HG03575 (cell line): Measurements from ENCODE around the gene ETNPPL.

ENCODE experiments used
- ATAC-seq: cut with Tn5 transposase; IDR thresholded peaks from one replicate; pipeline ENCODE4 v1.9.1; 2021; ENCODE audit not compliant: unreplicated experiment, insufficient number of reproducible peaks, low FRiP score; ENCODE audit errors: extremely low read depth

The ETNPPL gene

DNA sequence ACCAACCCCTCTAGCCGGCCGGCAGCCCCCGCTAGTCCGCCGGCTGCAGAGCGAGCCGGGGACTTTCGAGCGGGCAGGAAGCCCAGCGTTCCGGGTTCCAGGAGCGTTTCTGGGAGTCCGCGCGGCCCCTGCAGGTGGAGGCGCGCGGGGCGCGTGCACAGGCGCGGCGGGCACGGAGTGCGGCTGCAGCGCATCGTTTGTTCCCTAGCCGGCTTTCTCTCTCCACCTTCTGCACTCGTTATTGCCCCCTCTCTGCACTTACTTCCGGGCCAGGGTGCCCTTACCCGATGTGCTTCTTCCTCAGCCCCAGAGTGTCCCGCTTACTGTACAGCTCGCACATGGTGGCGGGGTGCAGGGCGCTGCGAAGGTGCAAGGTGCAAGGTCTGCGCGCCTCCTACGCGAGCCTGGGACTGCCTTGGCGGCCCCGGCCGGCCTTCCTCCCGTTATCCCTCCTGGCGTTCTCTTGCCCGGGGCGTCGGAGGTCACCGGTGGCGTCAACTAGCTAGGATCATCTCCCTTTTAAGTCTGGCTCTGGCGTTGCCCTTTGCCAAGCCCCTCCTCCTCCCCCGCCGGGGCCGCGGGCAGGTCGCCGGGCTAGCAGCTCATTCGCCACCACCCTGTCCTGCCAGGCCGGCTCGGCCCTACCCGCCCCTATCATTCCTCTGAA lies at the start of gene ETNPPL:
ETNPPL (minus strand) TSS at position 495 of the 667 bp plus-strand sequence; CDS start at position 340, 155 bp downstream.
- no peak for ATAC-seq

DNA sequence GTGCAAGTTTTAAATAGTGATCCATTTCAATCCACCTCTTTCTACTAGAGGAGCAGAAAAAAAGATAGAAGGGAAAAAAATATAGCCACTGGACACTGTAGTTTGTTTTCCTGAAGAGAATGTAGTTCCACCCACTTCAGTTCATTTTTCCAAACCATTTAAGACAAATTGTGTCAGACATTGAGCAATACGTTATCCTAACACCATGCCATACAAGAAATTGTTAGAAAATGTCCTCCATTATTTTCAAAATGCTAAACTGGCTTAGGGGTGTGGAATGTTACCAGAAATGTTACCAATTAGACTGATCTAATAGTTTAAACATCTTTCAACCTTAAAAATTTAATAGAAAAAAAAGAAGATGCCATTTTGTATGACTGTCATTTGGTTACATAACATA lies 48.6 kb upstream of the ETNPPL start:
- ATAC-seq = no peak

DNA sequence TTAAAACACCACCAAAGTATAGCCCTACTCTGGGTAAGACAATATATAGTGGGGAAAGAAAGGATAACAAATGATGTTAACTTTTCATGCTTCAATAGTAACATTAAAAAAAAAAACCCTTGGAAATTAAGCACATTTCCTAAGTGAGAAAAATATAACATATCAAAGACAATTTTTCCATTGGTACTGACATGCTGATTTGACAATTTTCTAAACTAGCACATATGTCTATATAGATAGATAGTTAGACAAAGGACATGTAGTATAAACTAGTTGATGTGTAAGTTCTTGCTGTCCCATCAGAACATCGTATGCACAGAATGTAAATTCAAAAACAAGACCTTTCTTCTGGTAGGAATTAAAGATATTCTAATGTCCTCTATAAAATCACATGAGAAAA lies 47.2 kb upstream of the ETNPPL start:
- ATAC-seq = no peak

DNA sequence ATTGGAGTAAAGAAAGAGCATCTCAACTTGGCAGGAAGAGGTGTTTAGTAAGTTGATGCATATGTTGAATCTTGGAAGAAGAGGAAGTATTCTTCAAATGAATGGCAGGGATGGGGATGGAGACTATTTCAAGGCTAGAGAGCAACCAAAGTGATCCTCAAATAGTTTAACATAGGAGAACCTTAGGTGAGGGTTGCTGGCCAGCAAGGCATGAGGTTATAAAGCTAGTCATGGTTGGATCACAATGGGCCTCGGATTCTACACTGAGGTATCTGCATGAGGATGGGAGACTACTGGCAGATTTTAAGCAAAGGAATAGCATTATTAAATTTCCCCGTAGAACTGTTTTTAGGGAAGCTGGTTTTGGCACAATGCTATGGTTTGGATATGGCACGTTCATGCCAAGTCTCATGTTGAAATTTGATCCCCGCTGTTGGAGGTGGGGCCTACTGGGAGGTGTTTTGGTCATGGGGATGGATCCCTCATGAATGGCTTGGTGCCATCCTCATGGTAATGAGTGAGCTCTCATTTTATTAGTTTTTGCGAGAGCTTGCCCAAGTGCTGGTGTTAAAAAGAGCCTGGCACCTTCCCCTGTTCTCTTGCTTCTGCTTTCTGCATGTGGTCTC lies 41.9 kb upstream of the ETNPPL start:
- no peak for ATAC-seq

DNA sequence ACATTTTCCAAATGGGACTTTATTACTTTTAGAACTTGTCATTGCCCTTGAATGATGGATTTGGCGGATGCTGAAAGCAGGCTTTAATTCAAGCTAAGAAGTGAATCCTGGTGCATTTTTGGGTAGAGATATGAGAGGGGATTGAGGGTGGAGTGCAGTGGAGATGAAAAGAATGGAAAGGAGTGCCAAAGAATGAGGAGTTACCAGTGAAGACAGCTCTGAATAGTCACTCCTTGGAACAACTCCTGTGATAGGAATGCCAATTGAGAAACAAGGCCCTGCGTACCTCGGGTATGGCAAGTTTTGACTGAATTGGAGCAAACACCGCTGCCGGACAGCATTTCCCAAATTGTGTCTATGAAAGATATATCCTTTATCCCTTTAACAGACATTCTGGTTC lies 36.5 kb upstream of the ETNPPL start:
- no peak for ATAC-seq

DNA sequence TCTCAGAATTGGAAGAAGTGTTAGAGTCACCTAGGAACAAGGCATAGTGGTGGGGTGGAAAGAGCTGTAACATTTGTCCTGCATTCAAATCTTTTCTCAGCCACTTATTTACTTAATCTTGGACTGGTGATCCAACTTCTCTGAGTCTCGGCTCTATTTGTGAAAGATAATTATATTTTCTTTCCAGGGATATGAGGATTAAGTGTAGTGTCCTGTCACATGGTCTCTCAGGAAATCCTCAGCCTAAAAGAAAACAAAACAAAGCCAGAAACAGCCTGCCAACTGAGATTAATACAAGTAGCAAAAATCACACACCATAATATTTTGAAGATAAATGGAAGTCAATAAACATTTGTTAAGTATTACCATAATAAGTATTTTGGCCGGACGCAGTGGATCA lies 33.3 kb upstream of the ETNPPL start:
- ATAC-seq = no peak

DNA sequence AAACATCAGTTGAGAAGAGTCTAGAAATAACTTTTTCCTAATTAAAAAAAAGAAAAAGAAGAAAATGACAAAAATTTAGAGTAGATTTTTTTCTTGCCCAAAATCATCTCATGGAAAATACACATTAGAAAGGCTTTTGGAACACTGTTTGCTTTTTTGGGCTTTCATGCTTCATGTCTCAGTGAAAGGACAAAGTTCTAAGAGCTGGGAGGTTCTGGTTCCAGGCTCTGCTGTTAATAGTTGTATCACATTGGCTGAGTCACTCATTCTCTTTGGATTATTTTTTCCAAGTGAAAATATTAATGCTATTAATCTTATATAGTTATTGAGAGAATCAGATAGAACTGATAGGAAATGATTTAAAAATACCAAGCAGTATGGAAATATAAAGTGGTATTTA lies 32.9 kb upstream of the ETNPPL start:
- ATAC-seq = no peak

DNA sequence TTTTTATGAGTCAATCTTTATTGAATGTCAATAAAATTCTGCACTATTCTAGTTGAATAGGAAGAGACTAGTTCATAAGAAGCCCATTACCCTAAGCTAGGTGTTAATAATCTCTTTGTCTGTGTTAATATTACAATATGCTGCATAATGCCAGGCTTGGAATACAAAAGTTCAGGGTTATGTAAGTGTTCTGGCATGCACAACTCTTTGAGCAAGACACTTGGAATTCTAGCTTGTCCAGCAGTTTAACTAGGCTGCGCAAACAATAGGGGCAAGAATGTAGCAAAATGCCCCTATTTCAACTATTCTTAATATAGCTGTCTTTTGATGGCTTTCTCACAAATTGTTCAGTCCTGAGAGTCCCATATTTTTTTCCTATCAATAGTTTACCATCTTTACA lies 31.3 kb upstream of the ETNPPL start:
- ATAC-seq = no peak

DNA sequence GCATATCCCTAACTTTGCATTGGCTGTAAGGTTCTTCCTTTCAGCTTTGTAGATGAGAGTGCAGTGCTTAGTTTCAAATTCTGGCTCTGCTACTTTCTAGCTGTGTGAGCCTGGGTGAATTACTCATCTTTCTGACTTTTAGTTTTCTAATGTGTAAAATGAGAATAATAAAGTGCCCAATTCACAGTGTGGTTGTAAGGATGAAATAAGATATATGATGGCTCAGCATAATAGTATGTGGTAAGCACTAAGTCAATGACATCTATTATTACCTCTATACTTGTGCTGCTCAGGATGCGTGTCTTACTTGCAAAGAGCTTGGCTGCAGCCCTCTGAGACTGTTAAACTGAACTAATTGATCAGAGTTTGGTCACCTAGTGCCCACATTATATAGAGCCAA lies 30.6 kb upstream of the ETNPPL start:
- ATAC-seq = no peak

DNA sequence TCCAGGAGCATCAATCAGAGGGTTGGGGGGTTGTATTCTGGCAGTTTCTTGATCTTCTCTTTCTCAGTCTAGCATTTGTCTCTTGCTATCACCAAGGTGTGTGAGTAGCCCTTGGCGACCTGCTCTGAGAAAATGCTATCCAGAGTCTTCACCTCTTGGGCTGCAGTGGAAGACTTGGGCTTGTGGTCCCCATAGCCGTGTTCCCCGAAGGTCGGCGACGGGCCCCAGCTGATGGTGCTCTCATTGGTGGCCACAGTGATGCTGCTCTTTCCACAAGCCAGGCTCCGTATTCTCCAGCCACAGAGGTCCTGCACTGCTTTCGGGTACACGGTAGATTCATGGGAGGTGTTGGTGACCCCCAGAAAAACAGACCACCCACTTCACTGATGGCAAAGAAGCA lies 25.9 kb upstream of the ETNPPL start:
- no peak for ATAC-seq

DNA sequence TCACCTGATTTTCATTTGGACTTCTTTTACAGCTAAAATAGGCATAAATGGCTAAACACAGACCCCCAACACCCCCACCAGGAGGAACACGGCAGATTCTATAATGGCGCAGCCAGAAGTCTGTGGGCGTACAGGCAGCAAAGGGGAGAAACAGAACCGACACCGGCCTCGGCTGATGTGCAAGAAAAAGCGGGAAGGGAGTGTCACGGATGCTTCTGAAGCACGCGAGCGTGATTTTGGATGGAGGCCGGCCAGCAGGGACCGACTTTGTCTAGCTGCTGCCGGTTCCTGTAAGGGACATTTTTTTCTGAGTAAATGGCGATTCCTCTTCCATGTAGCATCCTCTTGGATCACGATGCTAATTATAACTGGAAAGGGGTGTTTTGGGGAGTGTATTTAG lies 24.9 kb upstream of the ETNPPL start:
- ATAC-seq = no peak

DNA sequence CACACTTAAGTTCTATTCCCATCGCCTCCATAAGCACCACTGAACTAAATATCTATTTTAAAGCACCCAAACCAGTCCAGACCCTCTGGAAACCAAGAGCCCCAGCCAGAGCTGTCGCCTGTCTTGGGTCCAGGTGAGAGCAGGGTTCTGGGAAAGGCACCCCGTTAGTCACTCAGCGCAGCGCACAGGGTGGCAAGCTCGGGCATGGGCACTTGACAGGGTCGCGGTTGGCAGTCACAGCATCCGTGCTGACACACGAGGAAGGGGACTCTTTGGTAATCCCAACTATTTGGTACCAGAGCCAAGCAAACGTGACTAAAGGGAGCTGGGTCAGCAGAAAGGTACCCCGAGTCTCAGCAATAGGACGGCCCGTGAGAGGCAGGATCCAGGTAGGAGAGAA lies 24.3 kb upstream of the ETNPPL start:
- ATAC-seq = no peak

DNA sequence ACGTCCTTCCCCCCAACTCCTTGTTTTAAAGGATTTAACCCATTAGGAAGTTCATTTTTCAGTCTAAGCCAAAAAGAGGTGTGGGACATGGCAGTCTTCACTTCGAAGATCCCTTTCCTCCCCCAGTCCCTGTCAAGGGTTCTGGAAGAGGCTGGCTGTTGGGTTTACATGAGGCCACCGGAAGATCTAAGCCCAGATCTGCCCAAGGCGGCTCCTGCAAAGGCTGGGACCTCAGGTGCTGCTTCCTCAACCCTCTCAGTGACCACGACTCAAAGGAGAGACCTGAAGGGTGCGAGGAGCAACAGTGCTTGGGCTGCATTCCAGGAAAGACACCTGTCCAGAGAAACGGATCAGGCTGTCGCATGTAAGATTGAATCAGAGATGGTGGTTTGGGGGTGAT lies 23.5 kb upstream of the ETNPPL start:
- no peak for ATAC-seq

DNA sequence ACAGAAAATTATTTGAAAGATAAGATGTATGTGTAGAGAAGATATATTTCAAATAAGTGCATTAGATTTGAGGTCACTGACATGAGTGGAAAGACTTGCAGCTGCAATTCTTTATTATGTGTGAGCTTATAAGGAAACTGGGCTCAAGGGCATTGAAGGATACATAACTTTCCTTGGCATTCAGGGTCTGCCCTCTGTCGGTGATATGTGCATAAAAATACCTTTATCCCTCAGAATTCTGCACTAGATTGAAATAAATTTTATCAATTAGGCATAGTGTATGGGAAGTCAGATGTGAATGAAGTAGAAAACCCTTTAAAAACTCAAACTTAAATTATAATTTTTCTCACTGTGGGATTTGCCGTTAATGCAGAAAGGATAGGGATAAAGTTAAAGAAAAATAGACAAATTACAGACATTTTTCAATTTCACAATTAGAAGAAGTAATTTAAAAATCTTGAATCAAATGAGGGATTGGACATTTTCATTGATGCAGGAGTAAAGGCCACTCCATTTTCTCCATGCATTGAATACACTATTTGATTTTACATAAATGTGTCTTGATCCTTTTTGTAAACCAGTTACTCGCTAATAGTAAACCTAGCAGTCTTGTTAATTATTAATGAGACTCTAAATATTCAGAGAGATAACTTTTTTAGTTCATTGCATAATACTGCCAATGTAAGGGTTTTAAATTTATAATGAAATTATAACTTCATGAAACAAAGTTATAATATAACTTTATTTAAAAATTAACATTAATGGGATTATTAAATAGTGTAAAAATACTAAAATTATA lies 21.0 kb upstream of the ETNPPL start:
- ATAC-seq = no peak

DNA sequence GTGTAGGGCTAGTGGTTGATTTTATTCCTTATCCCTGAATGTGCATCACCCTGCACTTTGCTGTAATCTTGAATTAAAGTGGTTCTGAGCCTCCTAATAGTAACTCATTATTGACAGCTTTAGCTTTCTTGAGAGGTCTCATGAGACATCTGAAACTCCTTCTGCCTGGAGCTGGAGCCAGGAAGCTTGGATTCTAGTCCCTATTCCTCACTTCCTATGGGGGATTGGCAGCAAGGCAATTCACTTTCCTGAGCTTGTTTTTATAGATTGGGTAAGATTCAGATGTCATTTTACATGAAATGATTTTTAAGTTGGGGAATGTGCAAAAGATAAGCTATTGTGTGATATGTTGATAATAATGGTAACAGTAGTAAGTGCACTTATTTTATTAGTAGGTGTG lies 17.1 kb upstream of the ETNPPL start:
- no peak for ATAC-seq

DNA sequence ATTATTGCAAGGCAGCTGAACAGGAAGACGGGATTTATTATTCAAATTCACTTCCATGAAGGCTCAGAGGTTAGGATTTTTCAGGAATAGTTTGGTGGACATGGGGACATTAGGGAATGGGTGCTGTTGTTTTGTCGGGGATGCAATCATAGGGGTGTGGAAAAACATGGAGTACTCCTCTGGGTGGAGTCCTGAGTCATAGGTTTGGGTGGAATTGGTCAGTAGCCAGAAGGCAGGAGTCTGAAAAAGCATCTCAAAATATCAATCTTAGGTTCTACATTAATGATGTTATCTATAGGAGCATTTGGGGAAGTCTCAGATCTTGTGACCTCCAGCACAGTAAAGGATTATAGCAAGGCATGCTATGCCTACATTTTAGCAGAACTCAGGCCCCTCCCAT lies 14.5 kb upstream of the ETNPPL start:
- no peak for ATAC-seq

DNA sequence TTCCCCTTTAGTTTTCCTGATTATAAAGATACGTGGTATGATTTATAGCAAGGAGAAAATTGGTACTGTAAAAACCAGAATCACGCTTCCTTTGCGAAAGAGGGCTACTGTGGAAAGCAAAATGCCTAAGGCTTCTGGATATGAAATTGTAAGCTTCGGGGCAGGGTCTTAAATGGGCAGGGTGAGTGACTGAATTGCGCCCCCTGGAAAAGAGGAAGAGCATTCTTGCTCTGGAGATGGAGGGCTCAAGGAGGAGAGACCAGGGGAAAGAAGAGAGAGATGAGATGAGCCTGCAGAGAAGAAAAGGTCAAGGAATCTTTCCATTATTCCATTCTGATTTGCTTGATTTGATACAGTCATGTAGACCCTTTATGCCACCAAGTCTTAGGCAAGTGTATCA lies 13.1 kb upstream of the ETNPPL start:
- no peak for ATAC-seq

DNA sequence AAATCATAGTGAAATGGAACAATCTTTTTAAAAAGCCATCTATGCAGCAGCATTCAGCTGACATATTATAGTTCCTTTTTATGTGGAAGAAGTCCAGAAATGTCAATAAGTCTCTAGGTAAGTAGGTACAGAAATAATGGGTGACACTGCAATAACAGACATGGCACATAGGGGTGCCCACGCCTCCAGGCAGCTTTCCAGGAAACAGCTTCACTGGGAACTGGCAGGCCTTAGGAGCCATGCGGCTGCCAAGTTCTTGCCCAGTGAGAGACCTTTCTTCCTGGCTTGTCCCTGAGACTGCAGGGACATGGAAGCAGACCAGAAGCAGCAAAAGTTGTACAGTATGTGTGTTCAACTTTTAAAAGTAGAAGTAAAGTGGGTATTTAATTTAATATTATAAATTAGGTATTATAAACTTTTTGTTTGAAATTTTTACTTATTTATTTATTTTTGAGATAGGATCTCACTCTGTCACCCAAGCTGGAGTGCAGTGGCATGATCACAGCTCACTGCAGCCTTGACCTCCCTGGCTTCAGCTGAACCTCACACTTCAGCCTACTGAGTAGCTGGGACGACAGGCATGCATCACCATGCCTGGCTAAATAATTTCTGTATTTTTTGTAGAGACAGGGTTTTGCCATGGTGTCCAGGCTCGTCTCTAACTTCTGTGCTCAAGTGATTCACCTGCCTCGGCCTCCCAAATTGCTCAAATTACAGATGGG lies 12.1 kb upstream of the ETNPPL start:
- no peak for ATAC-seq

DNA sequence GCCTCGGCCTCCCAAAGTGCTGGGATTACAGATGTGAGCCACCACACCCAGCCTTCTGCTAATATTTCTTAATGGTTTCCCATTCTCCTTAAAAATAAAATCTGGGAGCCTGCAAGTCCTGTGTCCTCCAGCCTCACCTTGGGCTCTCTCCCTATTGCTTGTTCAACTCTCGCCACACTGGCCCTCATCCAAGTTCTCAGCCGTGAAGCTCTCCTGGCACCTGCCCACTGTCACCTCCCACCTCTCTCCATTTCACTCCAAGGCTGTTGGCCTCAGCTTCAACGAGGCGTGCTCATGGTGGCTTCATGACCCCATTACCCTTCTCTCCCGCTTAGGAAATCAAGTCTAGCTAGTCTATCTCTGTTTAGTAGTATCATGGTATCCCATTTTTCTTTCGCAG lies 9.5 kb upstream of the ETNPPL start:
- no peak for ATAC-seq

DNA sequence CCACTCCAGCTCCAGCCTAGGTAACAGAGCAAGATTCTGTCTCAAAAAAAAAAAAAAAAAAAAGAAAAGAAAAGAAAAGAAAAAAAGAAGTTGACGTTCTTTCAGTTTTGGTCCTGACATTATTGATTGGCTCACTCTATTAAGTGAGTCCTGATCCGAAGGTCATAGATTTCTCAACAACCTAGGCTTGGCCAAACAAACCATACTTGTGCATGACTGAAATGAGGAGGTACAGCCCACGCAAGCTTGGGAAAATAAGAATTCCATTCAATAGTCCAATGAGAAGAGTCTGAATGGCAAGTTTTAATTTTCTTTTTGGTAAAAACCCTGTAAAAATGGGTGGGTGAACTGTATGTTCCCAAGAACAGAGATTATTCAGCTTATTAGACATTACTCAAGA lies 3.2 kb upstream of the ETNPPL start:
- ATAC-seq = no peak
